Right ventricle myocardium inferior (tissue), 1 donor: Measurements from ENCODE around the gene MYOF. TPM values are rescaled to one million over a fixed set of nuclear protein-coding genes. Genes with fewer than 3 reads are reported as not detected.
"Not testable (repeated sequence)": the region's sequence is repeated elsewhere in the genome, so short reads cannot be mapped to it uniquely, and the experiment has no call there.

Source experiments
- ATAC-seq: fragments of 200-7000 bp; cut with Tn5 transposase; one replicate; pipeline ENCODE4 v1.9.1; 2020; ENCODE audit warnings: mild to moderate bottlenecking, moderate library complexity
- DNase-seq: peaks from one replicate; pipeline ENCODE4 v3.0.0; 2021; ENCODE audit errors: missing footprints
- intact Hi-C: fragments of 100-400 bp; cut with DNase I; formaldehyde crosslinking; loops from one replicate; pipeline ENCODE4 v1.11.0; 2022
- total RNA-seq: library from RNA; stranded (reverse); fragmentation: NEBNext Ultra II Directional; extraction: Animal tissue kit (Norgen Biotek cat#: 25700); gene quantifications from one replicate; pipeline ENCODE4 v1.2.1, GENCODE V29; 2021
- donor health status: DM: no; HTN: yes; CAD: no; lungs with severe emphysema.

The MYOF gene
- total RNA-seq, 1 donor from 2014 or later: 34.4 TPM

- intact Hi-C loops: no loop called here
- no peak for DNase-seq
- ATAC-seq: no peak
Measured at GRCh38 chr10:93491602-93492121, 9.5 kb upstream of the MYOF start.

- no peak for ATAC-seq
- intact Hi-C loops: no loop called here
- no peak for DNase-seq
Measured at GRCh38 chr10:93488956-93489528, 6.9 kb upstream of the MYOF start.

GRCh38 chr10:93485690-93486089 is 3.6 kb upstream of the MYOF start:
- ATAC-seq (no peak), DNase-seq (no peak)
- intact Hi-C loops: no loop called here

GRCh38 chr10:93481637-93482144 is 443 bp downstream of the MYOF start:
- intact Hi-C loops: loop anchor here (1.0 to 2.0 kb wide), 2 partner anchors 45 to 105 kb away; no protein-coding TSS in a partner anchor
- ATAC-seq: no peak
- DNase-seq: no peak

GRCh38 chr10:93478873-93479272 is 3.3 kb downstream of the MYOF start:
- ATAC-seq: no peak
- intact Hi-C loops: no loop called here
- DNase-seq: no peak

- DNase-seq (no peak), ATAC-seq (no peak)
- intact Hi-C loops: no loop called here
Measured at GRCh38 chr10:93476756-93477155, 5.4 kb downstream of the MYOF start.

GRCh38 chr10:93475871-93476270 is 6.3 kb downstream of the MYOF start:
- DNase-seq (no peak), ATAC-seq (no peak)
- intact Hi-C loops: no loop called here

GRCh38 chr10:93475227-93475626 is 6.9 kb downstream of the MYOF start:
- ATAC-seq: no peak
- intact Hi-C loops: no loop called here
- DNase-seq: no peak

GRCh38 chr10:93473804-93474472 is 8.2 kb downstream of the MYOF start:
- DNase-seq: no peak
- no peak for ATAC-seq
- intact Hi-C loops: no loop called here

- ATAC-seq (no peak), DNase-seq (no peak)
- intact Hi-C loops: no loop called here
Measured at GRCh38 chr10:93473161-93473560, 9.0 kb downstream of the MYOF start.

GRCh38 chr10:93471110-93471651 is 11.0 kb downstream of the MYOF start:
- ATAC-seq (no peak), DNase-seq (no peak)
- intact Hi-C loops: no loop called here

GRCh38 chr10:93469454-93469853 is 12.7 kb downstream of the MYOF start:
- ATAC-seq (no peak), DNase-seq (no peak)
- intact Hi-C loops: no loop called here

- intact Hi-C loops: no loop called here
- DNase-seq (no peak), ATAC-seq (no peak)
Measured at GRCh38 chr10:93468461-93469213, 13.5 kb downstream of the MYOF start.

GRCh38 chr10:93467635-93468034 is 14.5 kb downstream of the MYOF start:
- intact Hi-C loops, DNase-seq, ATAC-seq: not testable (repeated sequence)

- DNase-seq (peak; percentile 77), ATAC-seq (peak; percentile 76)
- intact Hi-C loops: loop anchor here (2.0 kb wide), 1 partner anchor 27 kb away; no protein-coding TSS in a partner anchor
Measured at GRCh38 chr10:93465806-93466675, 16.1 kb downstream of the MYOF start.

GRCh38 chr10:93464776-93465388 is 17.3 kb downstream of the MYOF start:
- DNase-seq (no peak), ATAC-seq (no peak)
- intact Hi-C loops: loop anchor here (2.0 kb wide), 1 partner anchor 26 kb away; no protein-coding TSS in a partner anchor

GRCh38 chr10:93463723-93464476 is 18.2 kb downstream of the MYOF start:
- no peak for DNase-seq
- intact Hi-C loops: loop anchor here (2.0 kb wide), 1 partner anchor 25 kb away; no protein-coding TSS in a partner anchor
- peak; percentile 32 for ATAC-seq
